ELF-1 (cell line): ENCODE results near the gene YARS2.

ENCODE experiments used
- DNase-seq: peaks from one replicate; pipeline ENCODE4 v3.0.0-alpha.2; 2016; ENCODE audit warnings: low read depth, low spot score

Gene YARS2

GRCh38 chr12:32755654-32756475, at the start of gene YARS2:
Gene YARS2 (minus strand): TSS chr12:32755897. CDS start chr12:32755874, 23 bp downstream.
- DNase-seq = peak; percentile 96

- DNase-seq = no peak
Measured at GRCh38 chr12:32804301-32804700, 48.6 kb upstream of the YARS2 start.

- no peak for DNase-seq
Measured at GRCh38 chr12:32801269-32801980, 45.7 kb upstream of the YARS2 start.

GRCh38 chr12:32794281-32794680, 38.6 kb upstream of the YARS2 start:
- no peak for DNase-seq

- DNase-seq = no peak
Measured at GRCh38 chr12:32789916-32790315, 34.2 kb upstream of the YARS2 start.

GRCh38 chr12:32789446-32789845, 33.7 kb upstream of the YARS2 start:
- no peak for DNase-seq

GRCh38 chr12:32788405-32788804, 32.7 kb upstream of the YARS2 start:
- no peak for DNase-seq

- no peak for DNase-seq
Measured at GRCh38 chr12:32785557-32785956, 29.9 kb upstream of the YARS2 start.

GRCh38 chr12:32783029-32783428, 27.3 kb upstream of the YARS2 start:
- no peak for DNase-seq

GRCh38 chr12:32780071-32780470, 24.4 kb upstream of the YARS2 start:
- DNase-seq = no peak

GRCh38 chr12:32777691-32778175, 22.0 kb upstream of the YARS2 start:
- no peak for DNase-seq

GRCh38 chr12:32777159-32777558, 21.5 kb upstream of the YARS2 start:
- DNase-seq = no peak

GRCh38 chr12:32776258-32776657, 20.6 kb upstream of the YARS2 start:
- DNase-seq = no peak

GRCh38 chr12:32773691-32774090, 18.0 kb upstream of the YARS2 start:
- no peak for DNase-seq

GRCh38 chr12:32770141-32770540, 14.4 kb upstream of the YARS2 start:
- DNase-seq = no peak

- no peak for DNase-seq
Measured at GRCh38 chr12:32768518-32768917, 12.8 kb upstream of the YARS2 start.

GRCh38 chr12:32765906-32766305, 10.2 kb upstream of the YARS2 start:
- DNase-seq = no peak

- DNase-seq = no peak
Measured at GRCh38 chr12:32761716-32762115, 6.0 kb upstream of the YARS2 start.

GRCh38 chr12:32757157-32757556, 1.5 kb upstream of the YARS2 start:
- DNase-seq = no peak

- peak; percentile 84 for DNase-seq
Measured at GRCh38 chr12:32756476-32757066, 874 bp upstream of the YARS2 start.

- DNase-seq = peak; percentile 96
Measured at GRCh38 chr12:32755051-32755653, 545 bp downstream of the YARS2 start.

- DNase-seq = peak; percentile 23
Measured at GRCh38 chr12:32754111-32754510, 1.6 kb downstream of the YARS2 start.
